ENCODE results near the gene TAF15. TPM values are rescaled to one million over a fixed set of nuclear protein-coding genes. Genes with fewer than 3 reads are reported as not detected.

The TAF15 gene
- total and polyA plus RNA-seq, 2 of the 13 experiments (the other 11 are each of a cell fraction or from before 2014, with no cell fraction given) = 25.2 to 26.5 TPM

DNA sequence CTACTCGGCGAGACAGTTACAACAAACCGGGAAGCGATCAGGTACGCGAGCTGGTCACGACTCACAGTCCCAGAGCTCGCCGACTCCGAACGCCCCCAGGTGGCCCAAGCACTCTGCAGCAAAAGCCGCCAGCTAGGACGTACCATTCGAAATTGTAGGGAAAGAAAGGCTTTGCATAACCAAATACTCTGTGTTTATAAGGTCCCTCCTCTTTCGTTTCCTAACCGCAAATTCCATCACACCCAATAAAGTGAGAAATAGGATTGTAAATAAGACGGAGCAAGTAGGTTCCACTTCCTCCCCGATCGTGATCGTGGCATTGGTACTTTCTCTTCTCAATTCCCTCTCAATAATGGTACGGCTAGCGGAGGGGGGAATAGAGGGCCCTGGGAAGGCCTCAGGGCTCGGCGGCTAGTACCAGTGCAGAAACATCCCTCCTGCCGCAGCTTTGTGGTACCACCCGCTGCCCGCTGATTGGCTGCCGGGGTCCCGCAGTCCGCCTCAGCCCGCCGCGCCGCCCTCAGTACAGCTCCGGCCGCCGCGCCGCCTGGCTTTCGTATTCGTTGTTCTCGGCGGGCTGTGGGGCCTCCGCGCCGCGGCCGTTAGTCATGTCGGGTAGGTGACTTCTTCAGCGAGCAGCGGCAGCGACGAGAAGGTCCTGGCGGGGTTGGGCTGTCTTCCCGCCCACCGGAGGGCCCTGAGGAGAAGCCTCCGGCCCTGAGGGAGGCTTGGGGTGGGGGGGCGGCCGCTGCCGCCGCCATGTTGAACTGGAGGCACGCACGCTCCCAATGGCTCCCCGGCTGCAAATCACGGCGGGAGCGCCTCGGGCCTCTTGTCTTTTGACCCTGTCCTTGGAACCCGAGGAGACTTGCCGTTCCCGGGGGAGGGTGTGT lies at the start of gene TAF15 (continued):
- TF ChIP-seq, protein P1, sequence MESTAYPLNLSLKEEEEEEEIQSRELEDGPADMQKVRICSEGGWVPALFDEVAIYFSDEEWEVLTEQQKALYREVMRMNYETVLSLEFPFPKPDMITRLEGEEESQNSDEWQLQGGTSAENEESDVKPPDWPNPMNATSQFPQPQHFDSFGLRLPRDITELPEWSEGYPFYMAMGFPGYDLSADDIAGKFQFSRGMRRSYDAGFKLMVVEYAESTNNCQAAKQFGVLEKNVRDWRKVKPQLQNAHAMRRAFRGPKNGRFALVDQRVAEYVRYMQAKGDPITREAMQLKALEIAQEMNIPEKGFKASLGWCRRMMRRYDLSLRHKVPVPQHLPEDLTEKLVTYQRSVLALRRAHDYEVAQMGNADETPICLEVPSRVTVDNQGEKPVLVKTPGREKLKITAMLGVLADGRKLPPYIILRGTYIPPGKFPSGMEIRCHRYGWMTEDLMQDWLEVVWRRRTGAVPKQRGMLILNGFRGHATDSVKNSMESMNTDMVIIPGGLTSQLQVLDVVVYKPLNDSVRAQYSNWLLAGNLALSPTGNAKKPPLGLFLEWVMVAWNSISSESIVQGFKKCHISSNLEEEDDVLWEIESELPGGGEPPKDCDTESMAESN (CRISPR knock-in tag; conservative IDR thresholded peaks at IDR 0.05) = peak; percentile 70
- no peak for TF ChIP-seq RCOR2 (CRISPR knock-in tag; IDR thresholded peaks at IDR 0.05)
- TF ChIP-seq ZBTB3 (CRISPR knock-in tag; IDR thresholded peaks at IDR 0.05; ENCODE audit: borderline replicate concordance, low read depth) = no peak
- TF ChIP-seq RORA (CRISPR knock-in tag; IDR thresholded peaks at IDR 0.05) = no peak
- TF ChIP-seq, protein P2, sequence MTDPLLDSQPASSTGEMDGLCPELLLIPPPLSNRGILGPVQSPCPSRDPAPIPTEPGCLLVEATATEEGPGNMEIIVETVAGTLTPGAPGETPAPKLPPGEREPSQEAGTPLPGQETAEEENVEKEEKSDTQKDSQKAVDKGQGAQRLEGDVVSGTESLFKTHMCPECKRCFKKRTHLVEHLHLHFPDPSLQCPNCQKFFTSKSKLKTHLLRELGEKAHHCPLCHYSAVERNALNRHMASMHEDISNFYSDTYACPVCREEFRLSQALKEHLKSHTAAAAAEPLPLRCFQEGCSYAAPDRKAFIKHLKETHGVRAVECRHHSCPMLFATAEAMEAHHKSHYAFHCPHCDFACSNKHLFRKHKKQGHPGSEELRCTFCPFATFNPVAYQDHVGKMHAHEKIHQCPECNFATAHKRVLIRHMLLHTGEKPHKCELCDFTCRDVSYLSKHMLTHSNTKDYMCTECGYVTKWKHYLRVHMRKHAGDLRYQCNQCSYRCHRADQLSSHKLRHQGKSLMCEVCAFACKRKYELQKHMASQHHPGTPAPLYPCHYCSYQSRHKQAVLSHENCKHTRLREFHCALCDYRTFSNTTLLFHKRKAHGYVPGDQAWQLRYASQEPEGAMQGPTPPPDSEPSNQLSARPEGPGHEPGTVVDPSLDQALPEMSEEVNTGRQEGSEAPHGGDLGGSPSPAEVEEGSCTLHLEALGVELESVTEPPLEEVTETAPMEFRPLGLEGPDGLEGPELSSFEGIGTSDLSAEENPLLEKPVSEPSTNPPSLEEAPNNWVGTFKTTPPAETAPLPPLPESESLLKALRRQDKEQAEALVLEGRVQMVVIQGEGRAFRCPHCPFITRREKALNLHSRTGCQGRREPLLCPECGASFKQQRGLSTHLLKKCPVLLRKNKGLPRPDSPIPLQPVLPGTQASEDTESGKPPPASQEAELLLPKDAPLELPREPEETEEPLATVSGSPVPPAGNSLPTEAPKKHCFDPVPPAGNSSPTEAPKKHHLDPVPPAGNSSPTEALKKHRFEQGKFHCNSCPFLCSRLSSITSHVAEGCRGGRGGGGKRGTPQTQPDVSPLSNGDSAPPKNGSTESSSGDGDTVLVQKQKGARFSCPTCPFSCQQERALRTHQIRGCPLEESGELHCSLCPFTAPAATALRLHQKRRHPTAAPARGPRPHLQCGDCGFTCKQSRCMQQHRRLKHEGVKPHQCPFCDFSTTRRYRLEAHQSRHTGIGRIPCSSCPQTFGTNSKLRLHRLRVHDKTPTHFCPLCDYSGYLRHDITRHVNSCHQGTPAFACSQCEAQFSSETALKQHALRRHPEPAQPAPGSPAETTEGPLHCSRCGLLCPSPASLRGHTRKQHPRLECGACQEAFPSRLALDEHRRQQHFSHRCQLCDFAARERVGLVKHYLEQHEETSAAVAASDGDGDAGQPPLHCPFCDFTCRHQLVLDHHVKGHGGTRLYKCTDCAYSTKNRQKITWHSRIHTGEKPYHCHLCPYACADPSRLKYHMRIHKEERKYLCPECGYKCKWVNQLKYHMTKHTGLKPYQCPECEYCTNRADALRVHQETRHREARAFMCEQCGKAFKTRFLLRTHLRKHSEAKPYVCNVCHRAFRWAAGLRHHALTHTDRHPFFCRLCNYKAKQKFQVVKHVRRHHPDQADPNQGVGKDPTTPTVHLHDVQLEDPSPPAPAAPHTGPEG (CRISPR knock-in tag; IDR thresholded peaks at IDR 0.05) = peak; percentile 56; the same call in 1 of the 2 replicates
- TF ChIP-seq RNF2 (conservative IDR thresholded peaks at IDR 0.05; ENCODE audit: low read depth) = no peak; the same call in none of the 2 replicates
- TF ChIP-seq FOSL2 (CRISPR knock-in tag; IDR thresholded peaks at IDR 0.05) = peak; percentile 40; the same call in 1 of the 2 replicates
- no peak for TF ChIP-seq POGZ (CRISPR knock-in tag; IDR thresholded peaks at IDR 0.05)
- TF ChIP-seq MATR3 (CRISPR knock-in tag; IDR thresholded peaks at IDR 0.05) = no peak
- TF ChIP-seq ZNF280D (CRISPR knock-in tag; IDR thresholded peaks at IDR 0.05) = no peak
- no peak for TF ChIP-seq KLF13 (CRISPR knock-in tag; IDR thresholded peaks at IDR 0.05)
- TF ChIP-seq ARID4A (CRISPR knock-in tag; IDR thresholded peaks at IDR 0.05; ENCODE audit: borderline replicate concordance) = peak; percentile 89

All from HepG2 (cell line).